OCI-LY3 (cell line): ENCODE measurements around the gene FNDC3A.

Source experiments
- CTCF ChIP-seq: fragments of 200-600, 300-600 bp; sonication (generic); IDR thresholded peaks from 2 replicates; pipeline ENCODE4 v1.5.1; 2014; ENCODE audit warnings: antibody characterized with exemption, low read length, low read depth
- EZH2phosphoT487 ChIP-seq: fragments of 200-600 bp; shearing (Covaris generic); IDR thresholded peaks from 2 replicates; pipeline ENCODE4 v1.6.1; 2018; ENCODE audit warnings: antibody characterized with exemption, mixed run types, low read depth

DNA sequence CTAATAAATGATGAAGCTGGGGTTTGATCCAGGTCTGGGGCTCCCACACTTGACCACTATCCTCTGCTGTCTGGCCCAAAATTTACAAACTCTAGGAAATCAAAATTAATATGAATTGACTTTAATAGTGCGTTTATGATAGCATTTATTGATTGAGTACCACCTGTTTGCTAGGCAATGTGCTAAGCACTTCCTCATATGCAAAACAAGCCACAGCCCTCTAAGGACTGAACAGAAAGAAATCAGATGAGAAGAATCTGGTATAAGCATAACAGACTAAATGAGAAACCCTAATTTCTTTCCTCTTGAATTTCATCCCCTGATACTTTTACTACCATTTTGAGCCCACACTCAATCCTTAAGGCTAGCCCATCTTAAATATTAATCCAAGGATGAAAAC lies 237.8 kb downstream of the FNDC3A start:
- TF ChIP-seq CTCF (no peak), EZH2phosphoT487 (no peak)
